Measurements from ENCODE around the gene MT1F.

- TF ChIP-seq POLR2A (IDR thresholded peaks at IDR 0.05; ENCODE audit: low read length): no peak
- TF ChIP-seq GATA1 (IDR thresholded peaks at IDR 0.05; ENCODE audit: low read depth, low read length): no peak
These were observed at the start of gene MT1F for GRCh38 chr16:56657555-56658326.
